ENCODE results near the gene PRR5L.

The PRR5L gene

DNA sequence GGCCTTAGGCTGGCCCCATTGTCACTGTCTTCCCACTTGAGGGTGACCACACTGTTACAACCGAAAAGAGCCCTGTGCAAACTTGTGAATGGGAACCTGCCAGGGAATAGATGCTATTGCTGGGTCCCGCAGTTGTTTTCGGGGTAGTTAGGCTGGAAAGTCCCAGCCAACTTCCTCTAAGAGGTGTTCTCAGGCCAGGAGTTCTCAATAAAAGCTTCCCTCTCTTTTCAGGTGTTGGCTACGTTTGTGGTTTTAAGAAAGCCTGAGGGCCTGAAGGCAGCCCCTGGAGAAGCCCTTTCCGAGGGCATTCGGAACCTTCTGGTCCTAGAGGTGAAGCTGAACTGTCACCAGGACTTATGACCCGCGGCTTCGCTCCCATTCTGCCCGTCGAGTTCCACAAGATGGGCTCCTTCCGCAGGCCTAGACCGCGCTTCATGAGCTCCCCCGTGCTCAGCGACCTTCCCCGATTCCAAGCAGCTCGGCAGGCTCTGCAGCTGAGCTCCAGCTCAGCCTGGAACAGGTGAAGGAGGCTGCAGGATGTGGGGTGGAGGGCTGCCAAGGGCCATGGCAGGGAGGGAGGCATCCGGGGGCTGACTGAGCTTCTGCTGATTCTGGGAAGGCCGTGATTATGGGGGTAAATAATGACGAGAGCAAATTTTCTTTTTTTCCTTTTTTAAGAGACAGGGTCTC is 104.8 kb downstream of the PRR5L start:
- TF ChIP-seq REST (IDR thresholded peaks at IDR 0.05; ENCODE audit: insufficient read depth in 1 of 2, low read depth in 2 of 2, low read length in 2 of 2) (no peak), TAF1 (IDR thresholded peaks at IDR 0.05; ENCODE audit: borderline replicate concordance, insufficient read depth, low read length) (no peak), FOXP2 (optimal IDR thresholded peaks at IDR 0.05; ENCODE audit: borderline replicate concordance, extremely low read depth, extremely low read length, insufficient read depth) (no peak), SIN3A (IDR thresholded peaks at IDR 0.05; ENCODE audit: borderline replicate concordance, insufficient read depth, low read length) (no peak), POLR2AphosphoS5 (IDR thresholded peaks at IDR 0.05; ENCODE audit: low read depth, low read length) (no peak)

DNA sequence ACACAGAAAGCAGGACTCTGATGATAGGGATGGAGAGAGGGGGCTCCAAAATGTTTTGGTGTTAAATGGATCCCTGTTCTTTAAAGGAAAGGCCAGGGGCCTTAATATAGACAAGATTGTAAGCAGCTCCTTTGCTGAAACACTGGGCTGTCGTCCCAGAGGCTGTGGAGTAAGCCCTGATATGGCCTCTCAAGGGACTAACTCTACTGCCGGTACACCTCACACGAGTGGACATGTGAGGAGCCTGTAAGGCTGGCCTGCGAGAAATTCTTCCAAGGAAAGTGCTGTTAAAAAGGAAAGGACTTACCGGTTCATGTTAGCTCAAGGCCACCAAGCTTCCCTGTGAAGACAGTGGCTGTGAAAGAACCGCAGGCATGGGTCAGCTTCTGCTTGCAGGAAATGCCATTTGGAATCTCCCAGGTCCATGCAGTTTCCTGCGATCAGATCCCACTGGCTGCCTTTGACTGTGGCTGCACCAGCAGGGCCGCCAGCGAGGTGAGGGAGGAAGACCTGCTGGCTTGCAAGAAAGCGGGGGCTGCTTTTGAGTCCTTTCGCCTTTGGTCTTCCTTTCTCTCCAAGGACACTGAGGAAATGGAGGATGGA is 106.6 kb downstream of the PRR5L start:
- TF ChIP-seq FOXP2 (optimal IDR thresholded peaks at IDR 0.05; ENCODE audit: borderline replicate concordance, extremely low read depth, extremely low read length, insufficient read depth) (no peak), POLR2AphosphoS5 (IDR thresholded peaks at IDR 0.05; ENCODE audit: low read depth, low read length) (no peak), TAF1 (IDR thresholded peaks at IDR 0.05; ENCODE audit: borderline replicate concordance, insufficient read depth, low read length) (no peak), REST (IDR thresholded peaks at IDR 0.05; ENCODE audit: insufficient read depth in 1 of 2, low read depth in 2 of 2, low read length in 2 of 2) (no peak), SIN3A (IDR thresholded peaks at IDR 0.05; ENCODE audit: borderline replicate concordance, insufficient read depth, low read length) (no peak)

- TF ChIP-seq TAF1 (IDR thresholded peaks at IDR 0.05; ENCODE audit: borderline replicate concordance, insufficient read depth, low read length) (no peak), FOXP2 (optimal IDR thresholded peaks at IDR 0.05; ENCODE audit: borderline replicate concordance, extremely low read depth, extremely low read length, insufficient read depth) (no peak), SIN3A (IDR thresholded peaks at IDR 0.05; ENCODE audit: borderline replicate concordance, insufficient read depth, low read length) (no peak), REST (IDR thresholded peaks at IDR 0.05; ENCODE audit: insufficient read depth in 1 of 2, low read depth in 2 of 2, low read length in 2 of 2) (no peak), POLR2AphosphoS5 (IDR thresholded peaks at IDR 0.05; ENCODE audit: low read depth, low read length) (no peak)
Measured at GRCh38 chr11:36403661-36404060, 107.6 kb downstream of the PRR5L start.

DNA sequence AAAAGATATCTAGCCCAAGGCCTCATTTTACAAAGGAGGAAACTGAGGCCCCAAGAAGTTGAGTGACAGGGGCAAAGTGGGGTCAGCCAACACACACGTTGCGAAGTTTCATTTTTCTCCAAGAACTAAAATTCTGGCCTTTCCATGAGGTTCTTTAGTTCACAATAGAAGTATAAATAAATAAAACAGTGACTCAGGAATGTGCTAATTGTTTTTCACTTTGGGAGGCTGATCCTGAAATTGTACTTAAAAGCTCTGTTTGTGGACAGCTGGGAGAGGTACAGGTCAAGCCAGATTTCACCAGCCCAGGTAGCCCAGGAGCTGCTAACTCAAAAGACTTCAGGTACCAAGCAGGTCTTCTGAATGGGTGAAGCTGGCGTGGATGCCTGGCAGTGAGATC is 108.7 kb downstream of the PRR5L start:
- no peak for TF ChIP-seq POLR2AphosphoS5 (IDR thresholded peaks at IDR 0.05; ENCODE audit: low read depth, low read length)
- TF ChIP-seq SIN3A (IDR thresholded peaks at IDR 0.05; ENCODE audit: borderline replicate concordance, insufficient read depth, low read length): no peak
- no peak for TF ChIP-seq FOXP2 (optimal IDR thresholded peaks at IDR 0.05; ENCODE audit: borderline replicate concordance, extremely low read depth, extremely low read length, insufficient read depth)

- no peak for TF ChIP-seq REST (IDR thresholded peaks at IDR 0.05; ENCODE audit: insufficient read depth in 1 of 2, low read depth in 2 of 2, low read length in 2 of 2)
- TF ChIP-seq SIN3A (IDR thresholded peaks at IDR 0.05; ENCODE audit: borderline replicate concordance, insufficient read depth, low read length): no peak
- no peak for TF ChIP-seq TAF1 (IDR thresholded peaks at IDR 0.05; ENCODE audit: borderline replicate concordance, insufficient read depth, low read length)
- TF ChIP-seq FOXP2 (optimal IDR thresholded peaks at IDR 0.05; ENCODE audit: borderline replicate concordance, extremely low read depth, extremely low read length, insufficient read depth): no peak
- no peak for TF ChIP-seq POLR2AphosphoS5 (IDR thresholded peaks at IDR 0.05; ENCODE audit: low read depth, low read length)
Measured at GRCh38 chr11:36405585-36406367, 109.7 kb downstream of the PRR5L start.

Measured in PFSK-1 (cell line).